ENCODE results near the gene MPHOSPH9. TPM values are rescaled to one million over a fixed set of nuclear protein-coding genes. Genes with fewer than 3 reads are reported as not detected.

MPHOSPH9 gene
- total RNA-seq, 2 donors from 2014 or later = 68.4 to 85.3 TPM

- Histone ChIP-seq H3K27ac (ENCODE audit: low read depth, low read length) (no peak overlapping the region), H3K27me3 (ENCODE audit: control insufficient read depth, insufficient read depth, low read length, poor library complexity, severe bottlenecking) (no peaks in the 10 kb centered on the region), H3K9ac (ENCODE audit: extremely low read depth, low read length, poor library complexity, severe bottlenecking) (no peak overlapping the region), H3K4me1 (ENCODE audit: control insufficient read depth, insufficient read depth, low read length) (peaks cover 9% of the 10 kb centered on the region), H3K4me3 (ENCODE audit: low read length) (no peak overlapping the region), H3K36me3 (ENCODE audit: control insufficient read depth, insufficient read depth, low read length) (no peaks in the 10 kb centered on the region), H3K9me3 (ENCODE audit: control insufficient read depth, low read length) (no peaks in the 10 kb centered on the region)
- Mint-ChIP-seq H3K27me3 (ENCODE audit: insufficient read depth) (no peaks in the 10 kb centered on the region), H3K4me1 (peaks cover 39% of the 10 kb centered on the region), H3K9me3 (no peaks in the 10 kb centered on the region), H3K4me3 (no peak overlapping the region), H3K27ac (no peak overlapping the region), H3K36me3 (ENCODE audit: low read depth) (peaks cover 4% of the 10 kb centered on the region)
- 90 to 99% methylated on average over 5 to 11 of the region's 11 CpGs for WGBS, 2 experiments (ENCODE audit: insufficient coverage in 1 of 2, insufficient read length in 1 of 2)
- peak; percentile 81 for DNase-seq
- TF ChIP-seq, protein P1, sequence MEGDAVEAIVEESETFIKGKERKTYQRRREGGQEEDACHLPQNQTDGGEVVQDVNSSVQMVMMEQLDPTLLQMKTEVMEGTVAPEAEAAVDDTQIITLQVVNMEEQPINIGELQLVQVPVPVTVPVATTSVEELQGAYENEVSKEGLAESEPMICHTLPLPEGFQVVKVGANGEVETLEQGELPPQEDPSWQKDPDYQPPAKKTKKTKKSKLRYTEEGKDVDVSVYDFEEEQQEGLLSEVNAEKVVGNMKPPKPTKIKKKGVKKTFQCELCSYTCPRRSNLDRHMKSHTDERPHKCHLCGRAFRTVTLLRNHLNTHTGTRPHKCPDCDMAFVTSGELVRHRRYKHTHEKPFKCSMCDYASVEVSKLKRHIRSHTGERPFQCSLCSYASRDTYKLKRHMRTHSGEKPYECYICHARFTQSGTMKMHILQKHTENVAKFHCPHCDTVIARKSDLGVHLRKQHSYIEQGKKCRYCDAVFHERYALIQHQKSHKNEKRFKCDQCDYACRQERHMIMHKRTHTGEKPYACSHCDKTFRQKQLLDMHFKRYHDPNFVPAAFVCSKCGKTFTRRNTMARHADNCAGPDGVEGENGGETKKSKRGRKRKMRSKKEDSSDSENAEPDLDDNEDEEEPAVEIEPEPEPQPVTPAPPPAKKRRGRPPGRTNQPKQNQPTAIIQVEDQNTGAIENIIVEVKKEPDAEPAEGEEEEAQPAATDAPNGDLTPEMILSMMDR (conservative IDR thresholded peaks at IDR 0.05) = no peak
Measured at GRCh38 chr12:123142921-123143735, 89.8 kb downstream of the MPHOSPH9 start.

DNA sequence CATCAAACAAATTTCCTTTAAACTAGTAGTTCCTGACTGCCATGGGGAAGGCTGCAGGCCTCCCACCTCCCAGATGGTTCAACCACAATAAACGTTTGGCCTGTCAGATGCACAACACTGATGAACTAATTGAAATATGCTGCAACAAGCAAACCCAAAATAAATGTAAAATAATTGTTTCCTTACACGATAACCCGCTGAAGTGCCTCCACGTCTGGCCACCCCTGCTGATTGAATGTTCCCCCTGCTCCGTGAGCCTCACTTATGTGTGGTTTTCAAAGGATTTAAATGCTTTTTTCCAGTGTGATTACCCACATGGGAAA is 90.5 kb downstream of the MPHOSPH9 start:
- no peaks in the 10 kb centered on the region for H3K27me3 Mint-ChIP-seq (ENCODE audit: insufficient read depth)
- Histone ChIP-seq H3K27me3 (ENCODE audit: control insufficient read depth, insufficient read depth, low read length, poor library complexity, severe bottlenecking) (no peaks in the 10 kb centered on the region), H3K9ac (ENCODE audit: extremely low read depth, low read length, poor library complexity, severe bottlenecking) (no peak overlapping the region), H3K4me3 (ENCODE audit: low read length) (no peak overlapping the region), H3K27ac (ENCODE audit: low read depth, low read length) (no peak overlapping the region), H3K9me3 (ENCODE audit: control insufficient read depth, low read length) (no peaks in the 10 kb centered on the region), H3K4me1 (ENCODE audit: control insufficient read depth, insufficient read depth, low read length) (peaks cover 9% of the 10 kb centered on the region), H3K36me3 (ENCODE audit: control insufficient read depth, insufficient read depth, low read length) (no peaks in the 10 kb centered on the region)
- H3K27ac Mint-ChIP-seq = no peak overlapping the region
- H3K36me3 Mint-ChIP-seq (ENCODE audit: low read depth) = peaks cover 6% of the 10 kb centered on the region
- TF ChIP-seq, protein P1 (conservative IDR thresholded peaks at IDR 0.05) = no peak
- no peak for DNase-seq
- no peak overlapping the region for H3K4me3 Mint-ChIP-seq
- H3K4me1 Mint-ChIP-seq = peaks cover 36% of the 10 kb centered on the region
- 90 to 93% methylated on average over 2 to 5 of the region's 5 CpGs for WGBS, 2 experiments (ENCODE audit: insufficient coverage in 1 of 2, insufficient read length in 1 of 2)
- H3K9me3 Mint-ChIP-seq = no peaks in the 10 kb centered on the region

DNA sequence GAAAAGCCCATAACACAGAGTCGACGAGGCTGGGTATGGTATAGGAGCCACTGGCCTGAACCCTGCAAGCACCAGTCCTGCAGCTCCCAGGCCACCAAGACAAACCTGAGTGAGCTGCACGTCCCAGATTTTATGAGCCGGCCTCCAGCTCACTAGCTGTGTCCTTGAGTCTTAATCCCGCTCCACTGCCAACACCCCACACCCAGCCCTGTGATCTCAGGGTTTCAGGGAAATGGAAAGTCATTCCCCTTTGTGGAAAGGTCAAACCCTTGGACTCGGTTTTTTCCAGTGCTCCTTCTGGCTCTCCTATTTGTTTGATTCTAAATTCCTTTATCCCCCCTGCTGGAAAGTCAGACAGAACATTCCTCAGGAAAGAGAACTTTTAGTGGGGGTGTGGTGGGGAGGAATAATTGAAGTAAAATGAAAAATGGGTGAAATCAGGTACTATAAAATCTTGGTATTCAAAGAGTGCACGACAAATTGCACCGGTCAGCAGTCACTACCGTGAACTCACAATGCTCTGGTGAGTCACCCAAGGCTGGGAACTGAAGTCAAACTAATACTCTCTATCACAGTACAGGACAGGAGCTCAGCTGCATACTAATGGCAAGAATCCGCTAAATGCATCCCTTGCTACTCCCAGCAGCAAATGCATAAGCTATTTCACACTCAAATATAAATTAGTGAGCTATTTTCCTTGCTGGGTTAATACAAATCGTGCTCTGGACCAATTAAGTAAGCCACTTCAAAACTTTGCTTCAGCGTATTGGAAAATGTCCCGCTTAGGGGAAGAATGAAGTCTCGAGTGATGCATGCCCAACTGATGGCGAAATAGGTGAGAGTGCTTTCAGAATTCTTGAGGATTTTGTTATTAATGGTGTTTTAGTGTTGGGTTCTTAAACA is 91.1 kb downstream of the MPHOSPH9 start:
- H3K27me3 ChIP-seq (ENCODE audit: control insufficient read depth, insufficient read depth, low read length, poor library complexity, severe bottlenecking) = no peaks in the 10 kb centered on the region
- Mint-ChIP-seq H3K27me3 (ENCODE audit: insufficient read depth) (no peaks in the 10 kb centered on the region), H3K9me3 (no peaks in the 10 kb centered on the region), H3K4me3 (no peak overlapping the region), H3K27ac (peak overlapping the region; percentile 63), H3K4me1 (peaks cover 36% of the 10 kb centered on the region), H3K36me3 (ENCODE audit: low read depth) (peaks cover 6% of the 10 kb centered on the region)
- TF ChIP-seq, protein P1 (conservative IDR thresholded peaks at IDR 0.05) = no peak
- no peaks in the 10 kb centered on the region for H3K36me3 ChIP-seq (ENCODE audit: control insufficient read depth, insufficient read depth, low read length)
- H3K27ac ChIP-seq (ENCODE audit: low read depth, low read length) = peak overlapping the region; percentile 69
- H3K9me3 ChIP-seq (ENCODE audit: control insufficient read depth, low read length) = no peaks in the 10 kb centered on the region
- no peak overlapping the region for H3K4me3 ChIP-seq (ENCODE audit: low read length)
- 71% methylated on average over 9 to 15 of the region's 15 CpGs for WGBS, 2 experiments (ENCODE audit: insufficient coverage in 1 of 2, insufficient read length in 1 of 2)
- peak; percentile 67 for DNase-seq
- H3K4me1 ChIP-seq (ENCODE audit: control insufficient read depth, insufficient read depth, low read length) = peaks cover 9% of the 10 kb centered on the region
- H3K9ac ChIP-seq (ENCODE audit: extremely low read depth, low read length, poor library complexity, severe bottlenecking) = no peak overlapping the region

Data from endodermal cell (in vitro differentiated cells).